Measurements from ENCODE around the gene CDC27.

GRCh38 chr17:47235506-47235905 is 46.4 kb upstream of the CDC27 start:
- TF ChIP-seq CTCF (conservative IDR thresholded peaks at IDR 0.05; ENCODE audit: low read length) (no peak), EZH2phosphoT487 (IDR thresholded peaks at IDR 0.05; ENCODE audit: borderline replicate concordance) (no peak)

All from Loucy (cell line).